CD4-positive, alpha-beta memory T cell (primary cell): Measurements from ENCODE around the gene PHF21B. TPM values are rescaled to one million over a fixed set of nuclear protein-coding genes. Genes with fewer than 3 reads are reported as not detected.

Source experiments
- CTCF ChIA-PET: fragments of 350-600 bp; sonication (Branson Sonifier 250); formaldehyde crosslinking; loops from one replicate; lab custom pipeline; 2021; ENCODE audit warnings: inconsistent platforms; ENCODE audit not compliant: partially characterized antibody; lab: Charles Lee
- POLR2A ChIA-PET: fragments of 350-600 bp; sonication (Branson Sonifier 250); formaldehyde crosslinking; loops from one replicate; lab custom pipeline; 2021; ENCODE audit not compliant: partially characterized antibody; lab: Charles Lee
- DNase-seq, 5 donors: peaks; one replicate each; pipeline versions ENCODE4 v3.0.0 to v3.0.0-alpha.2; 2020 to 2022; ENCODE audit warnings: mixed read lengths in 1 of 5
- H3K27ac ChIP-seq: one replicate; pipeline ENCODE4 v1.7.0; 2013; ENCODE audit warnings: low read depth, low read length
- H3K27me3 ChIP-seq: 2 replicates; pipeline ENCODE4 v1.7.0; 2013; ENCODE audit warnings: mild to moderate bottlenecking, low read length, moderate library complexity; ENCODE audit not compliant: insufficient read depth
- H3K36me3 ChIP-seq: 2 replicates; pipeline ENCODE4 v1.7.0; 2013; ENCODE audit warnings: mild to moderate bottlenecking, low read length, moderate library complexity; ENCODE audit not compliant: insufficient read depth
- H3K4me1 ChIP-seq: 2 replicates; pipeline ENCODE4 v1.7.0; 2013; ENCODE audit warnings: mild to moderate bottlenecking, low read length, moderate library complexity; ENCODE audit not compliant: insufficient read depth
- H3K4me3 ChIP-seq, 2 donors: one replicate each; pipeline ENCODE4 v1.7.0; 2013; ENCODE audit warnings: low read length in 2 of 2, mild to moderate bottlenecking in 1 of 2
- H3K9me3 ChIP-seq, 2 donors: one replicate each; pipeline ENCODE4 v1.7.0; 2013; ENCODE audit warnings: low read length in 2 of 2, control low read depth in 1 of 2; ENCODE audit not compliant: control insufficient read depth in 1 of 2
- H3K27ac Mint-ChIP-seq, 7 donors: one replicate each; pipeline ENCODE4 v1.8.0; 2020 to 2021; ENCODE audit warnings: mixed read lengths in 7 of 7, mild to moderate bottlenecking in 6 of 7, inconsistent platforms in 3 of 7, moderate library complexity in 3 of 7
- H3K27me3 Mint-ChIP-seq, 2 donors: one replicate each; pipeline ENCODE4 v1.8.0; 2020 to 2021; ENCODE audit warnings: mixed read lengths in 2 of 2
- H3K36me3 Mint-ChIP-seq, 2 donors: one replicate each; pipeline ENCODE4 v1.8.0; 2020 to 2021; ENCODE audit warnings: mixed read lengths in 2 of 2, inconsistent platforms in 1 of 2, mild to moderate bottlenecking in 1 of 2
- H3K4me1 Mint-ChIP-seq, 4 donors: one replicate each; pipeline ENCODE4 v1.8.0; 2020 to 2021; ENCODE audit warnings: mixed read lengths in 4 of 4, mild to moderate bottlenecking in 1 of 4
- H3K4me3 Mint-ChIP-seq, 8 donors: one replicate each; pipeline ENCODE4 v1.8.0; 2020 to 2021; ENCODE audit warnings: mixed read lengths in 8 of 8, mild to moderate bottlenecking in 7 of 8, moderate library complexity in 6 of 8, inconsistent platforms in 3 of 8
- H3K9me3 Mint-ChIP-seq, 8 donors: one replicate each; pipeline ENCODE4 v1.8.0; 2020 to 2021; ENCODE audit warnings: mixed read lengths in 8 of 8, mild to moderate bottlenecking in 5 of 8, inconsistent platforms in 3 of 8, moderate library complexity in 1 of 8
- intact Hi-C: fragments of 100-400 bp; cut with micrococcal nuclease; formaldehyde crosslinking; loops from one replicate; pipeline ENCODE4 v1.15.1; 2023
- polyA plus RNA-seq, 2 donors: library from polyadenylated mRNA; unstranded; fragments of 300-500 nt; fragmentation: Illumina TruSeq; gene quantifications; one replicate each; pipeline ENCODE4 v1.2.3, GENCODE V29; 2021
- total RNA-seq, 2 experiments: library from RNA; stranded (reverse); gene quantifications; one replicate each; pipeline ENCODE4 v1.2.3, GENCODE V29; 2021

The PHF21B gene
- total and polyA plus RNA-seq, 4 experiments from 2014 or later, result not detected

- ChIA-PET POLR2A (no interaction called here), CTCF (no interaction called here)
- H3K4me1 Mint-ChIP-seq, result peaks cover 5 to 10% (median 7%) of the 10 kb centered on the region in 4 donors
- intact Hi-C loops, result no loop called here
- no peaks in the 10 kb centered on the region for H3K9me3 Mint-ChIP-seq
- peaks cover 0 to 2% of the 10 kb centered on the region in 2 donors for H3K36me3 Mint-ChIP-seq
- H3K4me3 Mint-ChIP-seq, result no peak overlapping the region
- H3K27ac Mint-ChIP-seq, result no peak overlapping the region
- Histone ChIP-seq H3K27ac (no peak overlapping the region), H3K27me3 (peaks cover 14% of the 10 kb centered on the region), H3K9me3 (no peaks in the 10 kb centered on the region), H3K4me3 (no peak overlapping the region), H3K4me1 (peaks cover 6% of the 10 kb centered on the region), H3K36me3 (no peaks in the 10 kb centered on the region)
- H3K27me3 Mint-ChIP-seq, result peaks cover 37 to 45% of the 10 kb centered on the region in 2 donors
- no peak for DNase-seq
Measured at GRCh38 chr22:45014654-45015053, 4.8 kb upstream of the PHF21B start.

GRCh38 chr22:45013138-45013537, 3.3 kb upstream of the PHF21B start:
- Histone ChIP-seq H3K27me3 (peaks cover 14% of the 10 kb centered on the region), H3K36me3 (no peaks in the 10 kb centered on the region), H3K4me1 (peaks cover 11% of the 10 kb centered on the region), H3K4me3 (no peak overlapping the region), H3K27ac (no peak overlapping the region), H3K9me3 (no peaks in the 10 kb centered on the region)
- no peaks in the 10 kb centered on the region for H3K9me3 Mint-ChIP-seq
- CTCF ChIA-PET, result no interaction called here
- no peak for DNase-seq
- intact Hi-C loops, result no loop called here
- POLR2A ChIA-PET, result no interaction called here
- H3K4me3 Mint-ChIP-seq, result no peak overlapping the region
- H3K4me1 Mint-ChIP-seq, result peaks cover 5 to 10% (median 7%) of the 10 kb centered on the region in 4 donors
- H3K27me3 Mint-ChIP-seq, result peaks cover 34 to 42% of the 10 kb centered on the region in 2 donors
- H3K36me3 Mint-ChIP-seq, result peaks cover 0 to 2% of the 10 kb centered on the region in 2 donors
- H3K27ac Mint-ChIP-seq, result no peak overlapping the region

- Histone ChIP-seq H3K4me1 (peaks cover 14% of the 10 kb centered on the region), H3K27me3 (peaks cover 21% of the 10 kb centered on the region), H3K27ac (no peak overlapping the region), H3K9me3 (no peaks in the 10 kb centered on the region), H3K36me3 (no peaks in the 10 kb centered on the region), H3K4me3 (no peak overlapping the region)
- intact Hi-C loops, result no loop called here
- Mint-ChIP-seq H3K27ac (peak overlapping the region in 1 of 7 donors; percentile 36), H3K4me3 (peak overlapping the region; percentile 71 to 94 (median 80)), H3K9me3 (no peaks in the 10 kb centered on the region), H3K4me1 (peaks cover 10 to 19% (median 14%) of the 10 kb centered on the region in 4 donors), H3K27me3 (peaks cover 39 to 42% of the 10 kb centered on the region in 2 donors), H3K36me3 (peaks cover 0 to 2% of the 10 kb centered on the region in 2 donors)
- ChIA-PET POLR2A (no interaction called here), CTCF (no interaction called here)
- DNase-seq, result no peak
Measured at GRCh38 chr22:45010532-45010900, 711 bp upstream of the PHF21B start.

- intact Hi-C loops, result no loop called here
- Histone ChIP-seq H3K4me1 (peaks cover 14% of the 10 kb centered on the region), H3K27ac (no peak overlapping the region), H3K27me3 (peaks cover 28% of the 10 kb centered on the region), H3K9me3 (no peaks in the 10 kb centered on the region), H3K4me3 (no peak overlapping the region), H3K36me3 (no peaks in the 10 kb centered on the region)
- Mint-ChIP-seq H3K27ac (no peak overlapping the region), H3K36me3 (peaks cover 0 to 2% of the 10 kb centered on the region in 2 donors), H3K9me3 (no peaks in the 10 kb centered on the region), H3K4me1 (peaks cover 10 to 19% (median 14%) of the 10 kb centered on the region in 4 donors), H3K27me3 (peaks cover 48 to 53% of the 10 kb centered on the region in 2 donors), H3K4me3 (peak overlapping the region in 2 of 8 donors; percentile 41 to 54)
- no peak for DNase-seq
- CTCF ChIA-PET, result no interaction called here
- POLR2A ChIA-PET, result no interaction called here
Measured at GRCh38 chr22:45008751-45009605, 827 bp downstream of the PHF21B start.

- intact Hi-C loops, result no loop called here
- peak overlapping the region in 3 of 8 donors; percentile 13 to 46 (median 24) for H3K4me3 Mint-ChIP-seq
- H3K36me3 Mint-ChIP-seq, result peaks cover 0 to 2% of the 10 kb centered on the region in 2 donors
- no peaks in the 10 kb centered on the region for H3K9me3 Mint-ChIP-seq
- H3K4me3 ChIP-seq, result no peak overlapping the region
- H3K27ac ChIP-seq, result no peak overlapping the region
- ChIA-PET CTCF (no interaction called here), POLR2A (no interaction called here)
- peaks cover 28% of the 10 kb centered on the region for H3K27me3 ChIP-seq
- peaks cover 10 to 19% (median 14%) of the 10 kb centered on the region in 4 donors for H3K4me1 Mint-ChIP-seq
- H3K36me3 ChIP-seq, result no peaks in the 10 kb centered on the region
- no peak for DNase-seq
- H3K27me3 Mint-ChIP-seq, result peaks cover 50 to 56% of the 10 kb centered on the region in 2 donors
- no peak overlapping the region for H3K27ac Mint-ChIP-seq
- no peaks in the 10 kb centered on the region for H3K9me3 ChIP-seq
- peaks cover 14% of the 10 kb centered on the region for H3K4me1 ChIP-seq
Measured at GRCh38 chr22:45008186-45008681, 1.6 kb downstream of the PHF21B start.

- no peak overlapping the region for H3K27ac Mint-ChIP-seq
- Histone ChIP-seq H3K36me3 (no peaks in the 10 kb centered on the region), H3K9me3 (no peaks in the 10 kb centered on the region), H3K27me3 (peaks cover 28% of the 10 kb centered on the region), H3K4me3 (no peak overlapping the region), H3K4me1 (peaks cover 14% of the 10 kb centered on the region), H3K27ac (no peak overlapping the region)
- H3K9me3 Mint-ChIP-seq, result peaks cover 0 to 2% (median 0%) of the 10 kb centered on the region in 8 donors
- H3K36me3 Mint-ChIP-seq, result peaks cover 0 to 2% of the 10 kb centered on the region in 2 donors
- peaks cover 52 to 54% of the 10 kb centered on the region in 2 donors for H3K27me3 Mint-ChIP-seq
- ChIA-PET POLR2A (no interaction called here), CTCF (no interaction called here)
- peak overlapping the region in 1 of 8 donors; percentile 29 for H3K4me3 Mint-ChIP-seq
- peaks cover 10 to 19% (median 14%) of the 10 kb centered on the region in 4 donors for H3K4me1 Mint-ChIP-seq
- DNase-seq, result no peak
- intact Hi-C loops, result no loop called here
Measured at GRCh38 chr22:45007391-45008185, 2.2 kb downstream of the PHF21B start.

GRCh38 chr22:45006964-45007390, 2.8 kb downstream of the PHF21B start:
- ChIA-PET CTCF (no interaction called here), POLR2A (no interaction called here)
- H3K9me3 Mint-ChIP-seq, result peaks cover 0 to 4% (median 0%) of the 10 kb centered on the region in 8 donors
- H3K4me3 ChIP-seq, result no peak overlapping the region
- H3K27ac ChIP-seq, result no peak overlapping the region
- peak overlapping the region in 6 of 8 donors; percentile 46 to 75 (median 69) for H3K4me3 Mint-ChIP-seq
- intact Hi-C loops, result no loop called here
- no peaks in the 10 kb centered on the region for H3K36me3 ChIP-seq
- H3K9me3 ChIP-seq, result no peaks in the 10 kb centered on the region
- peaks cover 0 to 2% of the 10 kb centered on the region in 2 donors for H3K36me3 Mint-ChIP-seq
- peaks cover 28% of the 10 kb centered on the region for H3K27me3 ChIP-seq
- H3K27me3 Mint-ChIP-seq, result peaks cover 47 to 54% of the 10 kb centered on the region in 2 donors
- DNase-seq, result no peak
- H3K4me1 ChIP-seq, result peaks cover 14% of the 10 kb centered on the region
- no peak overlapping the region for H3K27ac Mint-ChIP-seq
- H3K4me1 Mint-ChIP-seq, result peaks cover 10 to 19% (median 14%) of the 10 kb centered on the region in 4 donors
